Panc1 (cell line): Measurements from ENCODE around the gene ZBTB7C.

Experiments
- CTCF ChIP-seq: fragments of 450-650 bp; IDR thresholded peaks from 2 replicates; pipeline ENCODE4 v1.5.1; 2017; ENCODE audit warnings: mild to moderate bottlenecking
- POLR2AphosphoS5 ChIP-seq: IDR thresholded peaks from 2 replicates; pipeline ENCODE4 v1.6.1; 2012; ENCODE audit warnings: mild to moderate bottlenecking, low read depth, low read length, moderate library complexity
- TCF7L2 ChIP-seq: IDR thresholded peaks from 2 replicates; pipeline ENCODE4 v1.6.1; 2011; ENCODE audit warnings: mild to moderate bottlenecking, low read depth, low read length, inconsistent platforms
- TF ChIP-seq, protein P1 (sequence below), 2 experiments: IDR thresholded peaks; 2 replicates each; pipeline ENCODE4 v1.6.1; 2011 to 2012; ENCODE audit warnings: low read depth in 2 of 2, control low read depth in 1 of 2, low read length in 1 of 2, mild to moderate bottlenecking in 1 of 2, moderate library complexity in 1 of 2; ENCODE audit not compliant: insufficient read depth in 1 of 2

GRCh38 chr18:48330016-48330991 lies 78.9 kb downstream of the ZBTB7C start:
- TF ChIP-seq CTCF (no peak), POLR2AphosphoS5 (no peak), TCF7L2 (no peak)
- TF ChIP-seq, protein P1, sequence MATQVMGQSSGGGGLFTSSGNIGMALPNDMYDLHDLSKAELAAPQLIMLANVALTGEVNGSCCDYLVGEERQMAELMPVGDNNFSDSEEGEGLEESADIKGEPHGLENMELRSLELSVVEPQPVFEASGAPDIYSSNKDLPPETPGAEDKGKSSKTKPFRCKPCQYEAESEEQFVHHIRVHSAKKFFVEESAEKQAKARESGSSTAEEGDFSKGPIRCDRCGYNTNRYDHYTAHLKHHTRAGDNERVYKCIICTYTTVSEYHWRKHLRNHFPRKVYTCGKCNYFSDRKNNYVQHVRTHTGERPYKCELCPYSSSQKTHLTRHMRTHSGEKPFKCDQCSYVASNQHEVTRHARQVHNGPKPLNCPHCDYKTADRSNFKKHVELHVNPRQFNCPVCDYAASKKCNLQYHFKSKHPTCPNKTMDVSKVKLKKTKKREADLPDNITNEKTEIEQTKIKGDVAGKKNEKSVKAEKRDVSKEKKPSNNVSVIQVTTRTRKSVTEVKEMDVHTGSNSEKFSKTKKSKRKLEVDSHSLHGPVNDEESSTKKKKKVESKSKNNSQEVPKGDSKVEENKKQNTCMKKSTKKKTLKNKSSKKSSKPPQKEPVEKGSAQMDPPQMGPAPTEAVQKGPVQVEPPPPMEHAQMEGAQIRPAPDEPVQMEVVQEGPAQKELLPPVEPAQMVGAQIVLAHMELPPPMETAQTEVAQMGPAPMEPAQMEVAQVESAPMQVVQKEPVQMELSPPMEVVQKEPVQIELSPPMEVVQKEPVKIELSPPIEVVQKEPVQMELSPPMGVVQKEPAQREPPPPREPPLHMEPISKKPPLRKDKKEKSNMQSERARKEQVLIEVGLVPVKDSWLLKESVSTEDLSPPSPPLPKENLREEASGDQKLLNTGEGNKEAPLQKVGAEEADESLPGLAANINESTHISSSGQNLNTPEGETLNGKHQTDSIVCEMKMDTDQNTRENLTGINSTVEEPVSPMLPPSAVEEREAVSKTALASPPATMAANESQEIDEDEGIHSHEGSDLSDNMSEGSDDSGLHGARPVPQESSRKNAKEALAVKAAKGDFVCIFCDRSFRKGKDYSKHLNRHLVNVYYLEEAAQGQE (IDR thresholded peaks at IDR 0.05; ENCODE audit: insufficient read depth in 1 of 2, low read depth in 2 of 2, low read length in 1 of 2), result no peak
